ENCODE data around the gene CERS2.

GRCh38 chr1:151008244-151009205 is 33.9 kb upstream of the CERS2 start, which contains the start of gene PRUNE1:
- no peak for TF ChIP-seq CTCF (IDR thresholded peaks at IDR 0.05; ENCODE audit: low read length)
- TF ChIP-seq EZH2 (IDR thresholded peaks at IDR 0.05; ENCODE audit: borderline replicate concordance, low read length) = no peak

All from OCI-LY1 (cell line).